A673 (cell line): ENCODE data around the gene LAMA4. TPM values are rescaled to one million over a fixed set of nuclear protein-coding genes. Genes with fewer than 3 reads are reported as not detected.

ENCODE experiments used
- BruUV-seq: library from RNA; stranded (reverse); fragments of 400-500 nt; replicated peaks from 2 replicates; lab custom pipeline; 2021; lab: Mats Ljungman, UMichigan
- CTCF ChIA-PET: fragments of 300-600 bp; sonication (Branson Sonifier 250); formaldehyde crosslinking; loops from one replicate; lab custom pipeline; 2022; ENCODE audit warnings: antibody characterized with exemption; lab: Charles Lee
- POLR2A ChIA-PET: fragments of 300-600 bp; sonication (Branson Sonifier 250); formaldehyde crosslinking; loops from one replicate; lab custom pipeline; 2022; ENCODE audit warnings: antibody characterized with exemption; ENCODE audit not compliant: low non-redundant PET; lab: Charles Lee
- DNase-seq: peaks from one replicate; pipeline ENCODE4 v3.0.0-alpha.2; 2015; ENCODE audit warnings: low spot score
- H3K27ac ChIP-seq: fragments of 200-600 bp; sonication (generic); 2 replicates; pipeline ENCODE4 v1.5.1; 2016; ENCODE audit warnings: mixed run types, low read depth, mild to moderate bottlenecking, mixed read lengths, antibody characterized with exemption, low read length; ENCODE audit not compliant: poor library complexity, severe bottlenecking
- H3K27me3 ChIP-seq: fragments of 200-600 bp; sonication (generic); replicated peaks from 2 replicates; pipeline ENCODE4 v1.6.1; 2017; ENCODE audit warnings: mixed run types, low read depth, mild to moderate bottlenecking, mixed read lengths, antibody characterized with exemption, low read length; ENCODE audit not compliant: insufficient read depth, poor library complexity
- H3K36me3 ChIP-seq: fragments of 200-600 bp; sonication (generic); 2 replicates; pipeline ENCODE4 v1.6.1; 2016; ENCODE audit warnings: mixed run types, mild to moderate bottlenecking, mixed read lengths, antibody characterized with exemption, low read length; ENCODE audit not compliant: insufficient read depth, poor library complexity, severe bottlenecking
- H3K4me1 ChIP-seq: fragments of 200-600 bp; sonication (generic); 2 replicates; pipeline ENCODE4 v1.6.1; 2017; ENCODE audit warnings: mixed run types, mild to moderate bottlenecking, mixed read lengths, antibody characterized with exemption, low read length; ENCODE audit not compliant: insufficient read depth, poor library complexity, severe bottlenecking
- H3K4me3 ChIP-seq: fragments of 200-600 bp; sonication (generic); 2 replicates; pipeline ENCODE4 v1.5.1; 2016; ENCODE audit warnings: low read depth, mixed run types, mild to moderate bottlenecking, mixed read lengths, low read length; ENCODE audit not compliant: poor library complexity, severe bottlenecking
- H3K9me3 ChIP-seq: fragments of 200-600 bp; sonication (generic); 2 replicates; pipeline ENCODE4 v1.6.1; 2016; ENCODE audit warnings: mixed run types, low read depth, mild to moderate bottlenecking, mixed read lengths, antibody characterized with exemption, low read length; ENCODE audit not compliant: poor library complexity, severe bottlenecking
- EZH2 ChIP-seq: fragments of 200-600 bp; sonication (generic); IDR thresholded peaks from 2 replicates; pipeline ENCODE4 v1.6.1; 2017; ENCODE audit warnings: borderline replicate concordance, low read depth, mild to moderate bottlenecking, mixed read lengths, antibody characterized with exemption, low read length; ENCODE audit not compliant: poor library complexity, severe bottlenecking
- intact Hi-C: fragments of 100-400 bp; cut with micrococcal nuclease; formaldehyde crosslinking; loops from one replicate; pipeline ENCODE4 v1.10.0; 2022; ENCODE audit not compliant: unreplicated experiment
- total RNA-seq: library from RNA; stranded (reverse); gene quantifications from 2 replicates; pipeline ENCODE4 v1.2.3, GENCODE V29; 2021
- TF ChIP-seq, protein P1 (sequence below): fragments of 300-800, 200-600 bp; sonication (generic); conservative IDR thresholded peaks from 2 replicates; pipeline ENCODE4 v1.5.1; 2017; ENCODE audit warnings: low read depth, mild to moderate bottlenecking, antibody characterized with exemption, low read length, moderate library complexity, mixed read lengths

The LAMA4 gene
- total RNA-seq, 1 experiment from 2014 or later = 1.2 TPM

GRCh38 chr6:112258642-112259336 is 4.4 kb upstream of the LAMA4 start:
- Histone ChIP-seq H3K27ac (no peak overlapping the region), H3K27me3 (peaks cover under 1% of the 10 kb centered on the region), H3K9me3 (no peaks in the 10 kb centered on the region), H3K4me1 (no peaks in the 10 kb centered on the region), H3K36me3 (no peaks in the 10 kb centered on the region), H3K4me3 (no peak overlapping the region)
- intact Hi-C loops = no loop called here
- ChIA-PET CTCF (interaction anchor here (0.5 kb wide), 1 partner anchor 36 kb away, joined by 5 read pairs; no protein-coding TSS in a partner anchor), POLR2A (no interaction called here)
- DNase-seq = no peak
- BruUV-seq = no TSS peak
- TF ChIP-seq, protein P1, sequence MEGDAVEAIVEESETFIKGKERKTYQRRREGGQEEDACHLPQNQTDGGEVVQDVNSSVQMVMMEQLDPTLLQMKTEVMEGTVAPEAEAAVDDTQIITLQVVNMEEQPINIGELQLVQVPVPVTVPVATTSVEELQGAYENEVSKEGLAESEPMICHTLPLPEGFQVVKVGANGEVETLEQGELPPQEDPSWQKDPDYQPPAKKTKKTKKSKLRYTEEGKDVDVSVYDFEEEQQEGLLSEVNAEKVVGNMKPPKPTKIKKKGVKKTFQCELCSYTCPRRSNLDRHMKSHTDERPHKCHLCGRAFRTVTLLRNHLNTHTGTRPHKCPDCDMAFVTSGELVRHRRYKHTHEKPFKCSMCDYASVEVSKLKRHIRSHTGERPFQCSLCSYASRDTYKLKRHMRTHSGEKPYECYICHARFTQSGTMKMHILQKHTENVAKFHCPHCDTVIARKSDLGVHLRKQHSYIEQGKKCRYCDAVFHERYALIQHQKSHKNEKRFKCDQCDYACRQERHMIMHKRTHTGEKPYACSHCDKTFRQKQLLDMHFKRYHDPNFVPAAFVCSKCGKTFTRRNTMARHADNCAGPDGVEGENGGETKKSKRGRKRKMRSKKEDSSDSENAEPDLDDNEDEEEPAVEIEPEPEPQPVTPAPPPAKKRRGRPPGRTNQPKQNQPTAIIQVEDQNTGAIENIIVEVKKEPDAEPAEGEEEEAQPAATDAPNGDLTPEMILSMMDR = no peak
- no peak for TF ChIP-seq EZH2

- no TSS peak for BruUV-seq
- POLR2A ChIA-PET = no interaction called here
- no peak for DNase-seq
- Histone ChIP-seq H3K9me3 (no peaks in the 10 kb centered on the region), H3K27ac (no peak overlapping the region), H3K27me3 (peaks cover 14% of the 10 kb centered on the region), H3K4me3 (no peak overlapping the region), H3K36me3 (no peaks in the 10 kb centered on the region), H3K4me1 (no peaks in the 10 kb centered on the region)
- intact Hi-C loops = no loop called here
- CTCF ChIA-PET = no interaction called here
- TF ChIP-seq, protein P1 = no peak
- TF ChIP-seq EZH2 = no peak
Observed at GRCh38 chr6:112257178-112257855, 3.0 kb upstream of the LAMA4 start.

DNA sequence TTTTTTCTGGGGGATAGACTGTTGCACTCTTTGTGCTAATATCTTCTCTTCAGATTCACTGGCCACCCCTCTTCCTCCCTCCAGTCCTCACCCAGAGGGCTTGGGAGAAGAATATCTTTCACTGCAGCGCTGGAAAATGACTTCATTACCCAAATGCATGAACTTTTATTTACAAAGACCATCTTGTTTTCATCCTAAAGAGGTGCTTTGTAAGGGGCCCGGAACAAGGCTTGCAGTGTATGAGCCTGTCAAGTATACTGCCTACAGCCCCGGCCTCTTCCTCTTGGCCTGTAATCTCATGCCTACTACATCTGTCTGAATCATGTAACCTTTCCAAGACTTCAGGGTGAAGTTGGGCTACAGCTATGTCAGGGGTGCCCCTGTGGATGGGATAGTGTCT is 554 bp upstream of the LAMA4 start:
- H3K27ac ChIP-seq = no peak overlapping the region
- CTCF ChIA-PET = no interaction called here

More for the DNA sequence above, 554 bp upstream of the LAMA4 start:
- H3K9me3 ChIP-seq = no peaks in the 10 kb centered on the region
- BruUV-seq = no TSS peak
- POLR2A ChIA-PET = no interaction called here
- peaks cover 14% of the 10 kb centered on the region for H3K27me3 ChIP-seq
- no peak overlapping the region for H3K4me3 ChIP-seq
- intact Hi-C loops = no loop called here
- no peaks in the 10 kb centered on the region for H3K4me1 ChIP-seq
- TF ChIP-seq, protein P1 = no peak
- TF ChIP-seq EZH2 = no peak
- no peaks in the 10 kb centered on the region for H3K36me3 ChIP-seq
- no peak for DNase-seq
